Adrenal gland (tissue), 12 donors: ENCODE results near the gene TFF1. TPM values are rescaled to one million over a fixed set of nuclear protein-coding genes. Genes with fewer than 3 reads are reported as not detected.

Experiments
- DNase-seq, 7 donors: peaks; one replicate each; pipeline ENCODE4 v3.0.0-alpha.2; 2019 to 2020
- H3K27ac ChIP-seq, 5 donors: fragments of 200-600 bp; sonication (generic) in 4 of 5; 1 replicate in 3 of 5; 2 replicates in 2 of 5; pipeline versions ENCODE4 v1.5.1 to v1.8.0; 2016 to 2020; ENCODE audit warnings: mild to moderate bottlenecking in 1 of 5
- H3K27me3 ChIP-seq: fragments of 200-600 bp; 2 replicates; pipeline ENCODE4 v1.8.0; 2021
- H3K36me3 ChIP-seq, 2 donors: fragments of 200-600 bp; replicated peaks in 1 of 2; 1 replicate in 1 of 2; 2 replicates in 1 of 2; pipeline versions ENCODE4 v1.5.1 to v1.8.0; 2018 to 2022
- H3K4me1 ChIP-seq, 2 donors: fragments of 200-600 bp; replicated peaks in 1 of 2; 1 replicate in 1 of 2; 2 replicates in 1 of 2; pipeline versions ENCODE4 v1.5.1 to v1.8.0; 2018 to 2021
- H3K4me3 ChIP-seq, 4 donors: fragments of 200-600 bp; sonication (generic) in 3 of 4; one replicate each; pipeline ENCODE4 v1.5.1; 2016 to 2018
- H3K9me3 ChIP-seq, 3 donors: fragments of 200-600 bp; sonication (generic) in 1 of 3; replicated peaks in 1 of 3; 1 replicate in 2 of 3; 2 replicates in 1 of 3; pipeline versions ENCODE4 v1.5.1 to v1.8.0; 2016 to 2021
- CTCF ChIP-seq, 6 experiments: fragments of 450-650 bp in 4 of 6; fragments of 200-600 bp in 2 of 6; sonication (generic) in 1 of 6; IDR thresholded peaks; 1 replicate in 5 of 6; 2 replicates in 1 of 6; pipeline versions ENCODE4 v1.5.1 to v1.8.0; 2016 to 2021; ENCODE audit warnings: antibody characterized with exemption in 6 of 6, mild to moderate bottlenecking in 2 of 6, moderate library complexity in 1 of 6
- POLR2A ChIP-seq, 2 donors: fragments of 450-650 bp; IDR thresholded peaks; one replicate each; pipeline ENCODE4 v1.6.1; 2017; ENCODE audit warnings: antibody characterized with exemption in 2 of 2, mild to moderate bottlenecking in 2 of 2, moderate library complexity in 1 of 2
- whole genome bisulfite sequencing, 4 donors: extraction: QIAGEN DNeasy Blood & Tissue Kit in 2 of 4; methylation state at CpG; one replicate each; pipeline versions ENCODE4 v1.1.5 to v1.1.7; 2013 to 2017; 5-methylcytosine and 5-hydroxymethylcytosine counted together
- intact Hi-C, 2 donors: fragments of 100-400 bp; cut with DNase I; formaldehyde crosslinking; loops; one replicate each; pipeline versions ENCODE4 v1.14.1 to v1.15.0; 2022 to 2023
- polyA plus RNA-seq, 3 donors: library from polyadenylated mRNA; stranded (reverse); fragments of 200-250 nt in 2 of 3; fragments of 350-450 nt in 1 of 3; fragmentation: Illumina TruSeq in 1 of 3; extraction: RNeasy Lipid Tissue Mini Kit (QIAGEN cat#74804) in 1 of 3; gene quantifications; one replicate each; pipeline ENCODE4 v1.2.3, GENCODE V29; 2013 to 2014
- total RNA-seq, 9 donors: library from RNA; depleted of rRNA in 4 of 9; stranded (reverse); fragments of >200 nt in 4 of 9; fragments of 120-200 nt in 1 of 9; fragmentation: NEBNext Ultra II Directional in 1 of 9; extraction: Animal tissue kit (Norgen Biotek cat#: 25700) in 1 of 9; gene quantifications; one replicate each; pipeline versions ENCODE4 v1.1.0 to v1.2.4, GENCODE V29; 2013 to 2023
- donor health status: healthy with polysubstance abuse.
- donor health status: Bipolar disorder and iron deficiency.
- donor health status: DM: yes; HTN: yes; CAD: no.
- donor health status: DM: no; HTN: no; CAD: no.
- donor health status: DM: no; HTN: no; CAD: no.
- donor health status: DM: yes; HTN: yes; CAD: no.

The TFF1 gene
- total and polyA plus RNA-seq, 12 donors = 0.39 to 1.5 (median 0.72) TPM; not detected in 9

GRCh38 chr21:42391297-42391696, 25.0 kb upstream of the TFF1 start:
- TF ChIP-seq POLR2A (IDR thresholded peaks at IDR 0.05) (no peak), CTCF (IDR thresholded peaks at IDR 0.05) (no peak)
- Histone ChIP-seq H3K4me1 (no peaks in the 10 kb centered on the region), H3K9me3 (no peaks in the 10 kb centered on the region), H3K4me3 (no peak overlapping the region), H3K36me3 (no peaks in the 10 kb centered on the region), H3K27me3 (peaks cover 2% of the 10 kb centered on the region), H3K27ac (no peak overlapping the region)
- no peak for DNase-seq
- intact Hi-C loops = no loop called here
- 81 to 94% (median 90%) methylated on average over 4 to 5 of the region's 5 CpGs for WGBS, 4 donors

- Histone ChIP-seq H3K4me3 (no peak overlapping the region), H3K36me3 (no peaks in the 10 kb centered on the region), H3K27me3 (peaks cover 2% of the 10 kb centered on the region), H3K27ac (no peak overlapping the region), H3K9me3 (no peaks in the 10 kb centered on the region), H3K4me1 (no peaks in the 10 kb centered on the region)
- intact Hi-C loops = no loop called here
- WGBS, 4 donors = 46 to 57% (median 54%) methylated on average over 2 of the region's 2 CpGs
- DNase-seq = no peak
- TF ChIP-seq POLR2A (IDR thresholded peaks at IDR 0.05) (no peak), CTCF (IDR thresholded peaks at IDR 0.05) (no peak)
Measured at GRCh38 chr21:42390696-42391095, 24.4 kb upstream of the TFF1 start.

GRCh38 chr21:42390193-42390592, 23.9 kb upstream of the TFF1 start:
- Histone ChIP-seq H3K27ac (no peak overlapping the region), H3K27me3 (peaks cover 2% of the 10 kb centered on the region), H3K4me1 (no peaks in the 10 kb centered on the region), H3K9me3 (no peaks in the 10 kb centered on the region), H3K4me3 (no peak overlapping the region), H3K36me3 (no peaks in the 10 kb centered on the region)
- no peak for DNase-seq
- intact Hi-C loops = no loop called here
- 76 to 81% (median 78%) methylated on average over 3 to 5 of the region's 5 CpGs for WGBS, 4 donors
- no peak for TF ChIP-seq POLR2A (IDR thresholded peaks at IDR 0.05)
- no peak for TF ChIP-seq CTCF (IDR thresholded peaks at IDR 0.05)

- Histone ChIP-seq H3K4me3 (no peak overlapping the region), H3K36me3 (no peaks in the 10 kb centered on the region), H3K27ac (no peak overlapping the region), H3K4me1 (no peaks in the 10 kb centered on the region), H3K9me3 (no peaks in the 10 kb centered on the region), H3K27me3 (peaks cover 2% of the 10 kb centered on the region)
- no peak for DNase-seq
- 76 to 82% (median 79%) methylated on average over 6 of the region's 6 CpGs for WGBS, 4 donors
- intact Hi-C loops = no loop called here
- TF ChIP-seq POLR2A (IDR thresholded peaks at IDR 0.05) = no peak
- no peak for TF ChIP-seq CTCF (IDR thresholded peaks at IDR 0.05)
Measured at GRCh38 chr21:42389449-42389835, 23.1 kb upstream of the TFF1 start.
